Stimulated activated CD8-positive, alpha-beta memory T cell treated with anti-CD3 and anti-CD28 coated beads, Interleukin-15, amount 100 ng/mL, for 1 hour (primary cell): ENCODE results near the gene ERI3.

Experiments used
- DNase-seq: peaks from one replicate; pipeline ENCODE4 v3.0.0-alpha.2; 2020; ENCODE audit warnings: low read depth

The ERI3 gene

DNA sequence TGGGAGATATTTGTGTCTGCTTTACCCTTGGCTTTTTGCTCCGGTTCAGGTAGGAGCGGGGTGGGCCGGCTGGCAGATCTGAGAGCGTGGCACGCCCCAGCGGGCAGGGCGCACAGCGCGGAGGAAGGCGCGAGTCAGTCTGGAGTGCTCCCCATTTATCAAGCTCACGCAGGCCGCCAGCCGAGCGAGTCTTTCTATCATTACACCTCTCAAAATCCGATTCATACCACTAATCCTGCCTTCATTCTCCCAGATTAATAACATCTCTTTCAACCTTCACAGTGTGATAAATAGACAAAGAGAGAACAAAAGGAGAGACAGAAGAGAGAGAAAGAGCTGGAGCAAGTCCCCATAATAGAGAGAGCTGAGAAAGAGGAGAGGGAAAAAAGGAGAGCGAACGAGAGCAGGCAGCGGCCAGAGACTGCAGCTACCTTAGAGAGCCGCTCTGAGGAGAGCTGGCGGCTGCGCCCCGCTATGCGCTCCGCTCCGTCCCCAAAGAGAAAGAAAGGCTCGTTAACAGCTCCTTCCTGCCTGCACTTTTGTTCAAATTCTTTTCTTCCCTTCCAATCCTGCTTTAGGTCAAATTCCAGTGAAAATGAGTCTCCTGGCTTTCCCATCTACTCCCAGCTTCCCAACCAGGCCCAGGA, 93.8 kb downstream of the ERI3 start:
- no peak for DNase-seq

DNA sequence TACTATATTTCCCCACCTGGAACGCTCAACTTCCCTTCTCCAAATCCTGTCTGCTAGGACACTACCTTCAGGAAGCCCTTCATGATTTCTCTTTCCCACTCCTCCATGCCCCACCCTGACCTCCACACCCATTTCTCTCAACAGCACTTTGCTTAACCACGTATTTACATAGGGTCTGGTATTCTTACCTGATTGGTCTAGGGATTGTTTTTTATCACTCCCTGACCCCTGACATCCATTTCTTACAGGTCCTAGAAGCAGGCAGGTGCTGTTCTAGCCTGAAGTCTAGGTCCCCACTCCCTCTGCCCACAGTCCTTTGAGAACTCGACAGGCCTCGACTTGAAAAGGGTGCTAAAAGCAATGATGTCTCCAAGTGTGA, 94.3 kb downstream of the ERI3 start:
- no peak for DNase-seq

DNA sequence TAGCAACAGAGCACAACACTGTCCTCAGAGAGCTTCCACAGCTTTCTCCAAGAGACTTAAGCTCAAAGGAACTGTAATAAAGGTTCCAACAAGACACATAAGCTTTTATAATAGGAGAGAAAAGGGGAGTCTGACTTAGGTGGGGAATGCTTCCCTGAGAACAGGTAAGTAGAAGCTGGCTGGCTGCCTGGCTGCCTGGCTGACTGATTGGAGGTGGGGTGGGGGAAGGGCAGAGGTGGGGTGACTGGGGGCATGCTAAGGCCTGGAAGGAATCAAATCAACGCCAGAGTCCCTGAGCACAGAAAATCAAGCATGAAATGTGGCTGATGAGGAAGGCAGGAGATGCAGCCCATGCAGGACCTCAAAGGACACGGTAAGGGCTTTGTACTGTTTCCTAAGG, 96.0 kb downstream of the ERI3 start:
- no peak for DNase-seq

DNA sequence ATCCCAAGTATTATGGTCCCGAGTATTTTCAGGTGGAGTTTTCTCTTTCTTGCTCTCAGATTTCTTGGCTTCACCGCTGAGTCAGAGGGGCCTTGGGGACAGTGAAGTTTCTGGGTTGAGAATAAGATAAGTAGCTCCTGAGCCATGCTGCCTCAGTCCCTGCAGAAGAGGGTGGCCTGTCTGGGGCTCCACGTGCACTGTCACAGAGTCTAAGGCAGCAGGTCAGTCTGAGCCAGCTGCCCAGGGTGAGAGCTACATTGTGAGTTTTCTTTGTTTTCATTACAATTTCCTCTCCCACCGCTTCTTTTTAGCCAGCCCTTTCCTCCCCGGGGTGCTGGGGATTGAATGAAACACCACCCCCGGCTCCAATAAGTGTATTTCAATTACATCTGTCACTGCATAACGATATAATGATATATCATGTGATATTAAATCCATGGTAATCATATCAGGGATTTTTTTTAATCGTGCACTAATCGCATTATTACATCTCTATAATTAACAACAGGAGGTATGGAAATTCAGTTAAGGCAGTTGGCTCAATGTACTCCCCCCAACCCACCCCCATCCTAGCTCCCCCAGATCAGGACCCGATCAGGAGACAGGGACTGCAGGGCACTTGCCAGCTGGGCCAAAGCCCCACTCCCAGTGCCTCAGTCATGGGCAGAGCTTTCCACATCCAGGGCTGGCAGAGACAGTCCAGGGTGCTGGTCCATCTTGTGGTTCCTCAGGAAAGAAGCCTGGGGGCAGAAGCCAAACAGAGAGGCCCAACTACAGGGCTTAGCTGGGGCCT, 98.1 kb downstream of the ERI3 start:
- no peak for DNase-seq

DNA sequence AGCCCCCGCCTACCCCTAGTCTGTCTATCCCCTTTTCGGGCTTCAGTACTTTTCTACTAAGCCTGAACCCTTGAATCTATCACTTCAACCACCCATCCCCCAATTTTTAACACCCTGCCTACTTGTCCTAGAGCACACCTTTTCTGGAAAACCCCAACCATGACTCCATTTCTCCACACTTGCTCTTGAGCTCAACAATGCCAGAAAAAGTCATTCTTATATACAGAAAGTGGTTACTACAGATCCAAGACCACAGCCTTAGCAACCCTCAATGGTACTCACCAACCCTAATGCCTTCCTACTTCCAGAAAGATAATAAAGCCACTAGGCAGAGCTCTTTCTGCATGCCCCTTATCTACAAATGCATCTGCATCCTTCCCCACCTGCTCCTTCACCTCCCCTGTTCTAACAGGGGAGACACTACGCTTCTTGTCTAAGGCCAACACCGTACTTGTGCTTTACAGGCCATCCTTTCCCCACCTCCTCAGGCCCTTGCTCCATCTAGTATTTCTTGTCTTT, 100.6 kb downstream of the ERI3 start:
- DNase-seq = no peak

DNA sequence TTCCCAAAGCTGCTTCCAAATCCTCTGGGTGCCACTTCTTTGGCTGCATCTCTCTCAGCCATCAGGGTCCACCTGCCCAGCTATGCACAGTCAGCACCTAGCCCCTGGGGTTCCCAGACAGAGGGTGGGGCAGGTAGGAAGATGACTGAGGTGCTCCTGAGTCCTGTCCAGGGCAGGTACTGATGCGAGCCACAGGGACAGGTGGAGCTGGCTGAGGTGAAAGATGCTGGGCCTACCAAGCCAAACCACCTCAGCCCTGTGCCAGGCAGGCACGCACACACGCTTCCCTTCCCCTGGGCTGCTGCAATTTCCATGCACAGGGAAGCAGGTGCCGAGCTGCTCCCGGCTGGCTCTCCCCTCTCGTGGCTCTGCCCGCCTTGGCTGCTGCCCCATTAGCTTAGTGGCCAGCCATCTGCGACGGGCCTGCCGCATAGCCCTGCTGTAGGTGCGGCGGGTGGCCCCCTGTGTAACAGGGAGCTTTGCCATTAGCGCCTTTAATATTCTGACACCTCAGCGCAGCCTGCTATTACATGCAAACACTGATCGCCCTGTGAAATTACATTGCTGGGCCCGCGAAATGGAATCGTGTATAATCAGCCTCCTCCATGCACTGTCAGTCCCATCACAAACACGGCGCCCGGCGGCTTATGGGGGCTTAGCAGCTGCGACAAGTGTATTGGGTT, 102.9 kb downstream of the ERI3 start:
- no peak for DNase-seq

DNA sequence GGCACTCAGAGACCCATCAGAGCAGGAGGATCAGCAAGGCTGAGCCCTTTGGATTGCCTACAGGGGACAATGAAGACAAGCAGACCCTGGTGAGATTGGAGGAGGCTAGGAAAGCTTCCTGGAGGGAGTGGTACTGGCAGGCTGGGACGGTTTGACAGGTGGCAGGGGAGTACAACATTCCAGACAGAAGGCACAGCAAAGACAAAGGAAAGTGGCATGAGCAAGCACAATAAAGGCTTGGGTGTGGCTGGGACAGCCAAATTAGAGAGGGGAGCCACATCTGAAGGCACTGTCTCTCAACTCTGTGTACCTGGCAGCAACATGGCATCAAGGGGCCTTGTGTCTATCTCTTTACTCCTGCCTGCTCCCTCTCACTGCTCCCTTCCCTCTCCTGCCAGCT, 103.6 kb downstream of the ERI3 start:
- DNase-seq = no peak

DNA sequence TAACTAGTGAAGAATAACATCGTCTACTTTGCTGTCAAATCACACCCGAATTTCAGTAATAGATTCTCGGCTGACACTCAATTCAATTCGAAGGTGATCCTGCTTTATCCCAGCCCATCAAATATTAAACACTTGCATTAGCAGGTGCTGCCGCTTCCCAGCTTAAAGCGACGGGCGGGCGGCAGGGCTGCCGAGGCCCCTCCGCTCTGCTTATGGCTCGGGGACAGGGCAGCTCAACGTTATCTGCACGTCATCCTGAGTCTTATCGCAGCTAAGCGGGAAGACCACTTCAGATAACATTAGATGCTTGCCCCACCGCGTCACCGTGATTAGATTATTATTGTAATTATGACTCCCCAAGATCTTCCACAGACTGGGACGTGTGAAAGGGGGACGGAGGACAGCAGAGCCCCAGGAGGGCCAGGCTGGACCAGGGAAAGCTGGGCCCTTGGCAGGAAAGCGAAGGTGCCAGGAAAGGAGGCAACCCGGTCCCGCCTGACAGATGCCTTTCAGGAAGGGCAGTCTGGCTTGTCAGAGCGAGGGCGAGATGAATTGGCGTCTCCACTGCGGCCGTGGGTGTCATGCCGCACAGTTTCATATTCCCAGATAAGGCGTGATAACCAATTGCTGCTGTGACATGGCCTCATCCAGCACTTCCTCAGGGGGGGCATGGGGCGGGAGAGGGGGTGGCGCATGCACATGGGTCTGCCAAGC, 104.8 kb downstream of the ERI3 start:
- DNase-seq = no peak

DNA sequence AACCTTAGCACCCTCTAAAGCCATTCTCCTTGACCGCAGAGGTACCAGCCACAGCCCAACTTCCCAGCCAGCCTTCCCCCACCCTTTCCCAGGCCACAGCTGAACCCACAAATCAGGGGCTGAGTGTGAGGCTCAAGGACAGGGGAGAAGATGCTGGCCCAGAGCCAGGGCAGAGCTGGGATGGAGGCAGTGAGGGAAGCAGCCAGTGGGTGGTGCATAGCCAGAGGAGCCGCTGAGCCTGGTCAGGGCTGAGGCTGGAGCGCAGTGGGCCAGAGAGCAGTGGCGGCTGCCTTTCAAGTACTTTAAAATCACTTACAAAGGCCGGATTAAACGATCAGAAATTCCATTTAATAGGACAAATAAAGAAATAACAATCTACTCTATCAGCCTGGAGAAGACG, 105.5 kb downstream of the ERI3 start:
- DNase-seq = no peak

DNA sequence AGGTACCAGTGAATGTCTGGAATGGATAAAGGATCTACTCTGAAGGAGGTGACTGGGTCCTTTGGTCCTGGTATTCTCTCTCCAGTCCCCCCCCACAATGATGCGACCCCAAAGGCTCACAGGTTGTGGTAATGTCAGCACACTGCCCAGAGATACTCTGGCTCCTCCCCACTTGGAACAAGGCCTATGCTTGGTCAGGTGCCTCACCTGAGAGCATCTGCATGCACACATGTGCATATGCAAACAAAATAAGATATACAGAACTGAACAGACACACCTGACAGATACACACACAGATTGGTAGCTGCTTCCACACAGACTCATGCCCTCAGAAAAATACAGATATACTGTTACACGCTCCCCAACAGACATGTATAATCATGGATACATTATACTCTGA, 108.3 kb downstream of the ERI3 start:
- DNase-seq = no peak

DNA sequence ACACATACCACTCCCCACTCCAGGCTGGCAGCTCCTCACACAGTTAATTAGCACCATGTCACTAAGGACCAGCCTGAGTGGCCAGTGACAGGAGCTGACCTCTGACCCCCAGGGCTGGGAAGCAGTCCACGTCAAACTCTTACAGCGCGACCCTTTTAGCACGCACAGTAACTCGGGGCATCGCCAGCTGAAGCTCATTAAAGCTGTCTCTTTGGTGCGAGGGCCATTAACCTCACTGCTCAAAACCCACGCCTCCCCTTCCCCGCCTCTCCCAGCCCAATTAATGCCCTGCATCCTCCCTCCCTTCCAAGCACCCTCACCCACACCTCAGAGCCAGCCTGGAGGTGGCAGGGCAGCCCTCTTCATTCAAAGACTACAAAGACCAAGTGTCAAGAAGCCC, 110.1 kb downstream of the ERI3 start:
- DNase-seq = no peak

DNA sequence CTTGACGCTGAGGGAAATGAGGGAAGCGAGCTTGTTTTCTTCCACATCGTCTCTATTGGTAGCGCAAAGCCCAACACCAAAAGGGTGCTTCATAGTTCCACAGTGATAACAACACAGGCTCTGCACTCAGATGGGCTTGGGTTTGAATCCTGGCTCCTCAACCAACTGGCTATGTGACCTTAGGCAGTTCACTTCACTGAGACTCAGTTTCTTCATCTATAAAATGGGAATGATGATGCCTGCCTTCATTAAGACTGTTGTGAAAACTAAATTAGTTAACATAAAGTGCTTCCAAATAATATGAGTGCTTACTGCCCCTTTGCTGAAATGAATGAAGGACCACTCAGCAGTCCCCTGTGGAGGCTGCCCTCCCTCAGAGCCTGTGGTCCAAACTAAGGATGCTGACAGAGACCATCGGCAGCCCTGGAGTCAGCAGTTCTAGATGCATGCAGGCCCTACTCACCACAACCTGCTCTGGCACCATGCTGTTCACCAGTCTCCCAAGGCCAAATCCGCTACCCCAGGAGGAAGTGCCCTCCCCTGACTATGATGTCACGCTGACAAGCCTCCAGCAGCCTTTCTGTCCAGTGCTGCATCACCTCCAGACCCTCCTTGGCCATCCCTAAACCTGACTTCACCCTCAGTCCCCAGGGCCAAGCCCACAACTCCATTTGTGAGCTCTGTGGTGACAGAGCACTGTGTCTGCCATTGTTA, 111.1 kb downstream of the ERI3 start:
- DNase-seq = no peak

DNA sequence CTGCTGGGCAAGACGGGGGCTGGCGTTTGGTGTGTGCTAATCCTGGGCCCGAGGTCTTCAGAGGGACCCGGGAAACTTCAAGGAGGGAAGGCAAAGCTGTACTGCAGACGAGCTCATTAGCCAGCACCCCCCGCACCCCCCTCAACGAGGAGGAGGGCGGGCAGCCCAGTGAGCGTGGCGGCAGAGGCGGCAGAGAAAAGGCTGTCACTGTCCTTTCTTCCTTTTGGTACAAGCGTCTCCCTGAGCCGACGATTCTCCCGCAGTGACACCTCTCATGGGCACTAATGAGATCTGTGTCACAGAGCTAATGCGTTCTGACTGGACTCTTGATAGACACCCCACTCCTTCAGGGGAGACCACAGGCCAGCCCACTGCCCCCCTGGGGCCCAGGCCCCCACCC, 112.3 kb downstream of the ERI3 start:
- no peak for DNase-seq

DNA sequence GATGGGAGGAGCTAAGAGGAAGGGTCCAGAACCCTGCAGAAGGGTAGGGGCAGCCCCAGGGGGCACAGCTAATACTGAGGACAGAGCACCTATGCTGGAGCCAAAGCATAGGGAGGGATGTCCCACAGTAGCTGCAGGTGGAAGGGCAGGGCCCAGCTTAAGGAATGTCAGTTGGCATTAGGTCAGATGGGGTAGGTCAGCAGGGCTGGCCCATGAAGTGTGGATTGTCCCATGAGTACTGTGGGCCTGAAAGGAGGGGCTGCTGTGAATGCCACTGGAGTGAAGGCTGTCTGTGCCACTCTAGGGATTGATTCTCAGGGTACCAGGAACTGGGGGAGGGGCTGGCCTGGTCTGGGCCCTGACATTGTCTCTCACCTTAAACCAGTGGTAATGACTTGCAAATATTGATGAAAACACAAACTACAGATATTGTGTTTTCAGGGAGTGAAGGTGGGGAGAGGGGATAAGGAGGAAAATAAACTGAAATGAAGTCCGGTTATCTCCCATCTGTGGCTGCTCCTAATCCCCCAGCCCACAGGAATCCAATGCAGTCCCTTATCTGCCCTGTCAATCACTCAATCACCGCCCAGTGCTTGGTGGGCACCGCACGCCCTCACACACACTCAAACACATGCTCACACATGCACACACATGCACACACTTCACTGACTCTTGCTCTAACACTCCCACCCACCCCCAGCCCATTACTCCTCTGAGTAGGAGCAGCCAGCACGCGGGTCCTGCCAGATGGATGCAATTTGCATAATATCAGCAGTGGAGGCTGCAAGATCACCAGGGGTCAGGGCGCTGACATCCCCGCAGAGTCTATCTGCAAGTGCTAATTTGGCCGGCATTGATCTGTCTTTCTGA, 114.0 kb downstream of the ERI3 start:
- DNase-seq = no peak

DNA sequence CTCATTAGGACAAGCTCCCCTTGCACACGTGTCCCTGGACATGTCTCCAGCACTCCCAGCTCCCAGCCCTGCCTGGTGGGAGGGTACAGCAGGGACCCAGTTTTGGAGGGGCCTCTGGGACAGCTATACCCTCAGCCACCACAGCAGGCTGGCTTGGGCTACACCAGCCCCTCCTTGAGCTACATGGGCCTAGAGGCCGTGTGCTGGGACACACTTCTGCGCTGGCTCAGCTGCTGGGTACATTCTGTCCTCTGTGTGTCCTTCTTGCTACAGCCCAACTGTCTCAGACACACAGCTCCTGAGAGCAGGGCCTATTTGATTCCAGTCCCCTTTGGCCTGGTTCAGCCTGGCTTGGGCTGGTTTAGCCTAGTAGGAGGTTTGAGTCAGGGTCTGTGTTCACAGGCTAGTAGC, 115.1 kb downstream of the ERI3 start:
- DNase-seq = no peak

DNA sequence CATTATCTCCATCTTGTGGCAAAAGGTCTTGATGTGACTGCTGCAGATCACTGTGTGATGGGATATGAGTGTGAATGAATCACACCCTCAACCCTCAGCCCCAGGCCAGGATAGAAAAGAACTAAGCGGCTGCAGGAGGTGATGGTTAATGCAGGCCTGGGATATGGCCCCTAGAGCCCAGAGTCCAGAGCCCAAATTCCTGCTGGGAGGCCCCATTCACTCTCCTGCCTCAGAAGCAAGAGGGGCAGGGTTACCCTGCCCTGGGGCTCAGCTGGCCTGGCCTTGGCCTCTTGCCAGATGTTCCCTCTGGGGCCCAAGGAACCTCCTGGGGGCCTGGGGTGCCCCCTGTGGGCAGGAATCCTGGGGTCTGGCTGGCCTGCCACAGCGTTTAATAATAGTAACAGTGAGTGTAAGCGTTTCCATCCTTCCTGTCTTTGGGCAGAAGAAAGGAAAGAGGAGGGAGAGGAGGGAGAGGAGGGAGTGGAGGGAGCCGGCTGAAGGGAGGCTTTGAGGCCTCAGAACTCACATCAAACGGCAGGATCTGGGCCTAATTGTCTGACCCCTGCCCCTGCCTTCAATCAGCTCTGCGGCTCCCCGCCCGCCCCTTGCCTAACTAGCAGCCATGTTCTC, 115.6 kb downstream of the ERI3 start:
- no peak for DNase-seq

DNA sequence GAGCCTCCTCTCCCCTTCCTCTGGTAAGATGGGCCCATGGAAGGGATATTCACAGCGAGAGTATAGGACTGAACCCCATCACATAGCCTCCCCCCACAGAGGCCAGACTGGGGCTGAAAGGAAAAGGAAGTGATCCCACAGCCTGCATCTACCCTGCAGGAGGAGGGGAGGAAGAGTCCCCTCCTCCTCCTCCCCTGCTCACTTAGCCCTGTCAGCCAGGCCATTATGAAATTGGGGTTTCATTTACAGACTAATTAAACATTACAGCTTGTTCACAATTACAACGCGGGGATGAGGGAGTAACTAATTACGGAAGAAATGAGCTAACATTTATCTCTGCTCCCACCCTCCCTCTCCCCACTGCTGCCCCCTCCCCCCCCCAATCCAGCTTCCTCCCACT, 116.4 kb downstream of the ERI3 start:
- DNase-seq = no peak

DNA sequence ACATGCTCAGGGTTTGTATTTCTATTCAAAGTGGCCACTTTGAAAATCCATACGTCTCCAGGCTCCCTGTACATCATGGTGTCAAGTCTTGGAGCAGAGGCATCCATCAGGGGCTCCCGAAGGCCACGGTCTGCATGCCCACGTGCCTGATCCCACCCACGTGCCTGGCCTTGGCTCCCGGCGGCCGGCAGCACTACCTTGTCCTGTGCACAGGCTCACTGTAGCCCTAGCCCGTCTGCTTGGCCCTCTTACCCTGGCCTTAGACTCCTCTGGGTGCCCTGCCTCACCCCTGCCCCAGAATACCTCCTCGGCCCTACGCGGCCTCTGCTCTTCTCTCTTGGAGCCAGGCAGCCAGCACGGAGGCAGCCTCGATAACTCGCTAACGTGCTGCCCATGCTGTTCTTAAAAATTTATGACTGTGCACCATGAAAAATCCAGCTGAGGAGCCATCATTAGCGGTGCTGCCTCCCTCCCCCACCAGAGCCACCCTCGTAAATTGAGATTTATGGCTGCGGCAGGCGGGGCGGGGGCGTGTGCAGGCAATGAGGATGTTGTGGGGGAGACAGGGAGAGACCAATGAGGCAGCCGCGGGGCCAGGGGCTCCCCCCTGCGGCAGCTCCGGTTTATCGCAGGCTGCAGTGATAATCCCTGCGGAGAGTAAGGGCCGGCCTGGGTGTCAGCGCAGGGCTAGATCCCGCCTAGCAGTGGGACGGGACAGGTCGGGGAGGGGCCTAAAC, 117.2 kb downstream of the ERI3 start:
- DNase-seq = no peak

DNA sequence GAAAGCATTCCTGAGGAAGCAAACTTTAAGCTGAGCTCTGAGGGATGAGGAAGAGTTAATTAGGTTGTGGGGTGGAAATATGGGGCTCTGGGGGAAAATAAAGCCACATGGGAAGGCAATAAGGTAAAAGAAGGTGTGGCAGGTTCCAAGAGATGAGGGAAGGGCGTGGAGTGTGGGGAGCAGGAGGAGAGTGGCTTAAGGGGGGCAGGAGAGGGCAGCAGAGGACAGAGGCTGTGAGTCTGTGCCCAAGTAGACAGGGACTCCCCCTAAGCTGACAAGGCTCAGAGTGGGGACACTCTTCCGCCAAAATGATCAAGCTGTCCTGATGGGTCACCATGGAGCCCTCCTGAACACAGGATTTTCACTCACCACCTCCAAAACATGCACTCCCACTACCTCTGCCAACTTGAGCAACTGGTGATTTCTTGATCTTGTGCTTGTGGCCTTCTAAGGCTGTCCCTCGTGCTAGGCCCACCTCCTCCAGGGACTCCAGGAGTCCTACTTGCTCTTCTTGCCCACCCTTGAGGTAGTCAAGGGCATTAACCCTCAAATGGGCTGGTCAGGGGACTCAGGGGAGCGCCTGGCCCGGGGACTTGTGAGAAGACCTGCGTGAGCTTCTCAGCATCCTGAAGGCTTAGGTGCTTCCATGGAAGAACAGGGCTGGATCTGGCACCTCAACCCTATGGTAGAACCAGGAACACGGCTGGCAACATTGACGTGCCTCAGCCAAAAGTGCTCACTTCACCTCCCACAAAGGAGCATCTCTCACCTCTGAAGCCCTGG, 118.4 kb downstream of the ERI3 start:
- no peak for DNase-seq
